ENCODE measurements around the gene CPPED1.

The CPPED1 gene

DNA sequence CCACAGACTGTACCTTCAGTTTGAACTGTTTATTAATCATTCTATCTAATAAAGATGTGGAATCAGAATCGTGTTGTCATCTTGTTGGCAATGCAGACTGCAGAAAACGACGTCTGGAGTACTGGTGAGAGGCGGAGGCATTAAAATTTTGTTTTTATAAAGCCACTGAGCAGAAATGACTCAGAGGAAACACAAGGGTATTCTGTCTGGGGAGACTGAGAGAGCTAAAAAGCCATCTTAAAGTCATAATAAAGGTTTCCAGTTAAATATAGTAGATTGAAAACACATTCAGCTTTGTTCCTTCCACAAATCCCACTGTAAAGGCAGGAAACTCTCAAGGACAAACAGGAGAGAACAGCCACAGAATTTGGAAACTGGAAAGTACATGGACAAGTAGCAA is 74.2 kb downstream of the CPPED1 start:
- H3K9me2 ChIP-seq (replicated peaks; ENCODE audit: control insufficient read depth, low read length) = no peaks in the 10 kb centered on the region
- no peak overlapping the region for H3K4me2 ChIP-seq (ENCODE audit: low read length)
- no peaks in the 10 kb centered on the region for H3K36me3 ChIP-seq (ENCODE audit: control insufficient read depth, low read length)
- TF ChIP-seq, protein P1, sequence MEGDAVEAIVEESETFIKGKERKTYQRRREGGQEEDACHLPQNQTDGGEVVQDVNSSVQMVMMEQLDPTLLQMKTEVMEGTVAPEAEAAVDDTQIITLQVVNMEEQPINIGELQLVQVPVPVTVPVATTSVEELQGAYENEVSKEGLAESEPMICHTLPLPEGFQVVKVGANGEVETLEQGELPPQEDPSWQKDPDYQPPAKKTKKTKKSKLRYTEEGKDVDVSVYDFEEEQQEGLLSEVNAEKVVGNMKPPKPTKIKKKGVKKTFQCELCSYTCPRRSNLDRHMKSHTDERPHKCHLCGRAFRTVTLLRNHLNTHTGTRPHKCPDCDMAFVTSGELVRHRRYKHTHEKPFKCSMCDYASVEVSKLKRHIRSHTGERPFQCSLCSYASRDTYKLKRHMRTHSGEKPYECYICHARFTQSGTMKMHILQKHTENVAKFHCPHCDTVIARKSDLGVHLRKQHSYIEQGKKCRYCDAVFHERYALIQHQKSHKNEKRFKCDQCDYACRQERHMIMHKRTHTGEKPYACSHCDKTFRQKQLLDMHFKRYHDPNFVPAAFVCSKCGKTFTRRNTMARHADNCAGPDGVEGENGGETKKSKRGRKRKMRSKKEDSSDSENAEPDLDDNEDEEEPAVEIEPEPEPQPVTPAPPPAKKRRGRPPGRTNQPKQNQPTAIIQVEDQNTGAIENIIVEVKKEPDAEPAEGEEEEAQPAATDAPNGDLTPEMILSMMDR (IDR thresholded peaks at IDR 0.05; ENCODE audit: low read depth, low read length, poor library complexity, severe bottlenecking) = no peak
- TF ChIP-seq EZH2phosphoT487 (IDR thresholded peaks at IDR 0.05; ENCODE audit: borderline replicate concordance, low read length) = no peak
- H4K20me1 ChIP-seq (ENCODE audit: control insufficient read depth, insufficient read depth, low read depth, low read length) = no peaks in the 10 kb centered on the region
- H3K27me3 ChIP-seq (ENCODE audit: control insufficient read depth, low read length) = no peaks in the 10 kb centered on the region
- no peak overlapping the region for H3K27ac ChIP-seq (ENCODE audit: low read depth, low read length)
- H3F3A ChIP-seq (ENCODE audit: control insufficient read depth, insufficient read depth) = no peaks in the 10 kb centered on the region
- no peaks in the 10 kb centered on the region for H3K79me2 ChIP-seq (ENCODE audit: control insufficient read depth, low read length)
- H3K4me1 ChIP-seq (ENCODE audit: control insufficient read depth, low read length) = no peaks in the 10 kb centered on the region
- peaks cover 12% of the 10 kb centered on the region; the same call in 1 of the 2 replicates for H3K9me3 ChIP-seq (ENCODE audit: control insufficient read depth, insufficient read depth, low read length)
- no peak overlapping the region for H3K4me3 ChIP-seq (ENCODE audit: low read length)

DNA sequence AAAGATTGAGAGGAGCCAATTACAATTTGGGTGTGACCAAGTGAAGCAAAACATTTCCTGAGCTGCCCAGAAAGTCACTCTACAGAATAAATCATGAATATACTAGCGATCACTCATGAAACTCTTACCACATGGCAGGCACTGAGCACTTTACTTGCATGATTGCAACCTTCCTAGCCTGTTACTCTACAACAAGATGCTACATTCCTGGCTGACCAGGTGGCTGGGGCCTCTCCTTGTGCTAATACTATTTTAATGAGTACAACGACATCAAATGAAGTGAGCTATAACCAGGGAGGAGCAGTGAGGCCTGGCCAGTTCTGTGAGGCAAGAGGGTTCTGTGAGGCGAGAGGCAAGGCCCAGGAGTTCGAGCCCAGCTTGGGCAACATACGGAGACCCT is 75.2 kb downstream of the CPPED1 start:
- Histone ChIP-seq H3K9me3 (ENCODE audit: control insufficient read depth, insufficient read depth, low read length) (peaks cover 10% of the 10 kb centered on the region; the same call in 1 of the 2 replicates), H3K27ac (ENCODE audit: low read depth, low read length) (no peak overlapping the region), H3K27me3 (ENCODE audit: control insufficient read depth, low read length) (no peaks in the 10 kb centered on the region), H3F3A (ENCODE audit: control insufficient read depth, insufficient read depth) (no peaks in the 10 kb centered on the region), H3K79me2 (ENCODE audit: control insufficient read depth, low read length) (no peaks in the 10 kb centered on the region), H3K4me2 (ENCODE audit: low read length) (no peak overlapping the region), H4K20me1 (ENCODE audit: control insufficient read depth, insufficient read depth, low read depth, low read length) (no peaks in the 10 kb centered on the region), H3K9me2 (replicated peaks; ENCODE audit: control insufficient read depth, low read length) (no peaks in the 10 kb centered on the region), H3K4me3 (ENCODE audit: low read length) (no peak overlapping the region), H3K36me3 (ENCODE audit: control insufficient read depth, low read length) (no peaks in the 10 kb centered on the region), H3K4me1 (ENCODE audit: control insufficient read depth, low read length) (no peaks in the 10 kb centered on the region)
- TF ChIP-seq EZH2phosphoT487 (IDR thresholded peaks at IDR 0.05; ENCODE audit: borderline replicate concordance, low read length) = no peak

DNA sequence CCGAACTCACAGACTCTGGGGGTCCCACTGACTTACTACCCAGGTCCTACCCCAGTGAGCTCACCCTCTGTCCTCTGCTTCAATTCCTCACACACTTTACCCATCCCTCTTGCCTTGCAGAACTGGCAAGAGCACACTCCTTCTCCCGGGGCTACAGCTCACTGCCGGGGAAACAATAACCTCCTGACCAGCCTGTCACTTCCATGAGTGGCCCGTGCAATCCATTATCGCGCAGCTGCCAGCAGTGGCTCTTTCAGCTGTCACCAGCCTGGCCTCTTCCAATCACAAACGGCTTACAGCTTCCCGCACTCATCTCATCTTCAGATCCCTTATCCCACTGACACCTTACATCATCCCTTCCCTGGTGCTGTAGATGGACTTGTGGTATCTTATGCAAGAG is 79.5 kb downstream of the CPPED1 start:
- no peaks in the 10 kb centered on the region for H3K9me3 ChIP-seq (ENCODE audit: control insufficient read depth, insufficient read depth, low read length)
- H3K9me2 ChIP-seq (replicated peaks; ENCODE audit: control insufficient read depth, low read length) = no peaks in the 10 kb centered on the region
- no peaks in the 10 kb centered on the region for H4K20me1 ChIP-seq (ENCODE audit: control insufficient read depth, insufficient read depth, low read depth, low read length)
- H3K36me3 ChIP-seq (ENCODE audit: control insufficient read depth, low read length) = no peaks in the 10 kb centered on the region
- no peaks in the 10 kb centered on the region for H3K79me2 ChIP-seq (ENCODE audit: control insufficient read depth, low read length)
- TF ChIP-seq EZH2phosphoT487 (IDR thresholded peaks at IDR 0.05; ENCODE audit: borderline replicate concordance, low read length) = no peak
- TF ChIP-seq, protein P1 (IDR thresholded peaks at IDR 0.05; ENCODE audit: low read depth, low read length, poor library complexity, severe bottlenecking) = no peak
- H3K4me1 ChIP-seq (ENCODE audit: control insufficient read depth, low read length) = no peaks in the 10 kb centered on the region
- no peak overlapping the region for H3K4me3 ChIP-seq (ENCODE audit: low read length)
- no peaks in the 10 kb centered on the region for H3K27me3 ChIP-seq (ENCODE audit: control insufficient read depth, low read length)
- no peak overlapping the region for H3K4me2 ChIP-seq (ENCODE audit: low read length)
- no peaks in the 10 kb centered on the region for H3F3A ChIP-seq (ENCODE audit: control insufficient read depth, insufficient read depth)
- H3K27ac ChIP-seq (ENCODE audit: low read depth, low read length) = no peak overlapping the region

DNA sequence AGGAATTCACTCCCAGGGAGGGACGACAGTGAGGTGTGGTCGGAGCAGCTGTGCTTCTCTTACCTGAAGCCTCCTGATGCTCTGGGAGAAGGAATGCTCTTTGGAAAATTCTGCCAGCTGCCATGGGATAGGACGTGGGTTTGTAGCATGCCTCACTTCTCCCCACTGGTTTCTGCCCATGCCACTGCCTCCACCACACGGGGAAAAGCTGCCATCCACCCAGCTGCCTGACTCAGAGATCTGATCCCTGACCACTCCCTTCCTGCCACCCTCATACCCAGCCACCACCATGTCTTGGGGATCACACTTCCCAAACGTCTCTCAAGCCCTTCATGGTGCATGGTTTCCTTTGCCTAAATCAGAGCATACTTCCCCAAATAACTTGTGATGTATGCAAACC is 80.0 kb downstream of the CPPED1 start:
- Histone ChIP-seq H3K79me2 (ENCODE audit: control insufficient read depth, low read length) (no peaks in the 10 kb centered on the region), H3K27me3 (ENCODE audit: control insufficient read depth, low read length) (no peaks in the 10 kb centered on the region), H3K36me3 (ENCODE audit: control insufficient read depth, low read length) (no peaks in the 10 kb centered on the region), H3K27ac (ENCODE audit: low read depth, low read length) (no peak overlapping the region), H3K4me1 (ENCODE audit: control insufficient read depth, low read length) (no peaks in the 10 kb centered on the region), H3K4me2 (ENCODE audit: low read length) (no peak overlapping the region), H3K4me3 (ENCODE audit: low read length) (no peak overlapping the region), H4K20me1 (ENCODE audit: control insufficient read depth, insufficient read depth, low read depth, low read length) (no peaks in the 10 kb centered on the region), H3F3A (ENCODE audit: control insufficient read depth, insufficient read depth) (no peaks in the 10 kb centered on the region), H3K9me2 (replicated peaks; ENCODE audit: control insufficient read depth, low read length) (no peaks in the 10 kb centered on the region), H3K9me3 (ENCODE audit: control insufficient read depth, insufficient read depth, low read length) (no peaks in the 10 kb centered on the region)
- TF ChIP-seq, protein P1 (IDR thresholded peaks at IDR 0.05; ENCODE audit: low read depth, low read length, poor library complexity, severe bottlenecking) = no peak
- TF ChIP-seq EZH2phosphoT487 (IDR thresholded peaks at IDR 0.05; ENCODE audit: borderline replicate concordance, low read length) = no peak
